GM12875 (cell line): ENCODE data around the gene C2orf76.

ENCODE experiments used
- H3K4me3 ChIP-seq: one replicate; pipeline ENCODE4 v1.5.1; 2011; ENCODE audit warnings: low read depth, low read length, control low read depth
- TF ChIP-seq, protein P1 (sequence below): IDR thresholded peaks from 2 replicates; pipeline ENCODE4 v1.5.1; 2011; ENCODE audit warnings: low read depth, mild to moderate bottlenecking, control low read depth, inconsistent platforms, low read length, moderate library complexity, borderline replicate concordance; ENCODE audit not compliant: insufficient read depth

The C2orf76 gene

DNA sequence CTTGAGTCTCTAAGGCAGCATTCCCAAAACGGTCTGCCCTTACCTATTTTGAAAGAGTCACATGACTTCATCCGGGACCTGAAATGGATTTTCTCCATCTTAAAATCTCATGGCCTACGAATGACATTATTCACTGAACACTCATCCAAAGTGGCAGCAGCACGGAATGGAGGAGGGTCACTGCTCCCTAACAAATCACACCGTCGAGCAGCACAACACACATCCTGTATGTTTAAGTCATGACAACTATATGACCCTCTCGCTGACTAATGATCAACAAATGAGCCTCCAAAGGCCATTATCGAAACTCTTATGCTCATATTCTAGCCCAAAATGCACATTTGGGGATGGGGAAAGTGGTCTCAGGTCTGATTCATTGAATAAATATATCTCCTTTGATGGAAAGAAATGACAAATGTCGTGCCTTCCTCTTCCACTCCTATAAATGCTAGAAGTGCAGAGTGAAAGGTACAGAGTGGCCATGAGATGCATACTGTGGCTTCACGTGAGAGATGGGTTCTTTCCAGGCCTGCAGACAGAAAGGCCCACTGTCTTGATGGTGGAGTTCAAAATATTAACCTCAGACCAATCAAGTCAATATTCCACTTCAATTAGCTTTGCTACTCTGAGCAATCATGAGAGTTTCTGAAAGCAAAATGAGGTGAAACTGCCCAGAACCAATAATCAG, 70.8 kb downstream of the C2orf76 start:
- TF ChIP-seq, protein P1, sequence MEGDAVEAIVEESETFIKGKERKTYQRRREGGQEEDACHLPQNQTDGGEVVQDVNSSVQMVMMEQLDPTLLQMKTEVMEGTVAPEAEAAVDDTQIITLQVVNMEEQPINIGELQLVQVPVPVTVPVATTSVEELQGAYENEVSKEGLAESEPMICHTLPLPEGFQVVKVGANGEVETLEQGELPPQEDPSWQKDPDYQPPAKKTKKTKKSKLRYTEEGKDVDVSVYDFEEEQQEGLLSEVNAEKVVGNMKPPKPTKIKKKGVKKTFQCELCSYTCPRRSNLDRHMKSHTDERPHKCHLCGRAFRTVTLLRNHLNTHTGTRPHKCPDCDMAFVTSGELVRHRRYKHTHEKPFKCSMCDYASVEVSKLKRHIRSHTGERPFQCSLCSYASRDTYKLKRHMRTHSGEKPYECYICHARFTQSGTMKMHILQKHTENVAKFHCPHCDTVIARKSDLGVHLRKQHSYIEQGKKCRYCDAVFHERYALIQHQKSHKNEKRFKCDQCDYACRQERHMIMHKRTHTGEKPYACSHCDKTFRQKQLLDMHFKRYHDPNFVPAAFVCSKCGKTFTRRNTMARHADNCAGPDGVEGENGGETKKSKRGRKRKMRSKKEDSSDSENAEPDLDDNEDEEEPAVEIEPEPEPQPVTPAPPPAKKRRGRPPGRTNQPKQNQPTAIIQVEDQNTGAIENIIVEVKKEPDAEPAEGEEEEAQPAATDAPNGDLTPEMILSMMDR, result no peak
- no peak overlapping the region for H3K4me3 ChIP-seq

DNA sequence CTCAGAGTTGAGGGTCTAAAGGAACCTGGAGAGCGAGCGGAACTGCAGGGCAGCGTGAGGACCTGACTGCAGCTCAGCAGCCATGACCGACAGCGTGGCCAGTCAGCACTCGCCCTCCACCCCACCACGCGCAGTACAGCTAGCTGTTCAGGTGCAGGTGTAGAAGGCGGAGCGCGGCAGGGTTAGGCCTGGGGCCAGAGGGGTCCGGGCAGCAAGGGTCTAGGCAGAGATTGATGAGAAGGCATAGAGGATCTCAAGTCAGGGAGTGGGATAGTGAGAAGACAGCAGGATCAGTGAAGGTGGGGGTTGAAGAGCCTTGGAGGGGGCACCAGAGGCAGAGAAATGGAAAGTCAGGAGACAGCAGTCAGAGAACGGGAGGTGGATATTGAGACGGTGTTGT, 72.0 kb downstream of the C2orf76 start:
- TF ChIP-seq, protein P1, result no peak

DNA sequence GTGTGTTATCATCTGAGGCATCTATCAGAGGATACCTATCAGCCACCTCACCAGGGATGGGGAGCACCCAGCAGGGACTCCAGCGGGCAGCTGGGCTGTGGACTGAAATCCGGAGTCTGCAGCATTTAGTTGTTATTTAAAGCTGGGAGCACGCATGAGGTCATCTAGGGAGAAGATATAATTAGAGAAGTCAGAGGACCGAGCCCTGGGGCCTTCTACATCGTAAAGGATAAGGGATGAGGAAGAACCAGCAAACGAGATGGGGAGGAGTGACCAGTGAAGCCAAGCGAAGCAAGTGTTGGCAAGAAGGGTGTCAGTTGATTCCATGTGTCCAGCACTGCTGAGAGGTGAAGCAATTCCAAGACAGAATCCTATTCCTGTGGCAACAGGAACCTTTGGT, 72.7 kb downstream of the C2orf76 start:
- H3K4me3 ChIP-seq, result no peak overlapping the region
- TF ChIP-seq, protein P1, result no peak

More for the DNA sequence above, 72.0 kb downstream of the C2orf76 start:
- H3K4me3 ChIP-seq, result no peak overlapping the region

DNA sequence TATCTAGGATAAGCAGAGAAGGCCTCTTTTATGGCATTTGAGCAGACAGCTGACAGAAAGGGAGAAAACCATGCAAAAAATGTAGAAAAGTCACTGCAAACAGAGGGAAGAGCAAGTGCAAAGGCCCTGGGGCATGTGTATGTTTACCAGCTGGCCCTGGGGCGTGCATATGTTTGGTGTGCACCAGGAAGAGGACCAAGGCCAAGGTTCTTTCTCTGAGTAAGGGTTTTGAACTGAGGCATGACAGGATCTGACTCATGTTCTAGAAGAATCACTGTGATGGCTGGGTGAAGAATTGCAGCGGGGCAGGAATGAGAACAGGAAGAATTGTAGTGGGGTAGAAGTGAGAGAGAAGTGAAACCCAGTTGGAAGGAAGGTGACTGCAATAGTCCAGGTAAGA, 73.4 kb downstream of the C2orf76 start:
- H3K4me3 ChIP-seq, result no peak overlapping the region
- TF ChIP-seq, protein P1, result no peak

DNA sequence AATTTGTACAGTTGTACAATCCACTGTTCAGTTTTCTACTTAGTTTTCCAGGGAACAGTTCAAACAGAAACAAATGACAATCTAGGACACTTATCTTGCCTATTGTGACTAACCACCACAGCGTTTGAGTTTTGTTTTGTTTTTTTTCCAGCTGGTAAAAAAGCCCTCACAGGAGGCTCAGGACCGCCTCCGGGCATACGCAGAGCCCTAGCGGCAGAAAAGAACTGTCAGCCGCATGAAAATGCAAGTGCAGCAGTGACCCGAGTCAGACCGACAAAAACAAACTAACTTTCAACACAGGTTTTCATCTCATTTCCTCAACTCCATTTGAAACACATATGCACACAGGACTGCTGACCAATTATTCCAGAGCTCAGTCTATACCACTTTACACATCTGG, 74.4 kb downstream of the C2orf76 start:
- TF ChIP-seq, protein P1, result no peak
- H3K4me3 ChIP-seq, result no peak overlapping the region

DNA sequence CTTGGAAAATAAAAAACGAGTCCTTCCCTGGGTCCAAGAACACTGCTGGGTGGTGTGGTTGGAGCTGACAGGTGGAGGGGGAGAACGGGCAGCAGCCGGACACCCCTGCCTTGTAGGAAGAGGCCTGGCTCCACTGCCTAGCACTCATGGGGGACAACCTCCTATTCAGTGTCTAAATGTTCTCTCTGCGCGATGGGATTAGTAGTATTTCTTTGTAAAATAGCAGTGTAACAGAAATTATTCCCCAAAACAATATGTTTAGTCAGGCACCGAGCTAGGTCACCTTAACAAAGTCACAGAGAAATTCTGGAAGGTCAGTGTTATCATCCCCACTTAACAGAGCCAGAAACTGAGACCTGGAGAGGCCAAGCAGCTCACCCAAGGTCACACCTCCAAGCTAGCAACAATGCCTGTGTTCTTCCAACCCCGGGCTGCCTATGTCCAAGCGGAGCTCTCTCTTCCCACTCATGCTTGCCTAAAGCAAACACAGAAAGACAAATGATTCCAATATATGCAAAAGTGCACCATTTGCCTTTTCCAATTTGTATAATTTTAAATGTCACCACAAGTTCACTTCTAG, 75.0 kb downstream of the C2orf76 start:
- TF ChIP-seq, protein P1, result no peak
- no peak overlapping the region for H3K4me3 ChIP-seq
